Right lobe of liver (tissue), 6 donors: ENCODE results near the gene IFRD2. TPM values are rescaled to one million over a fixed set of nuclear protein-coding genes. Genes with fewer than 3 reads are reported as not detected.

Source experiments
- ATAC-seq, 4 donors: fragments of 200-7000 bp; cut with Tn5 transposase; one replicate each; pipeline ENCODE4 v1.9.1; 2020; ENCODE audit warnings: mild to moderate bottlenecking in 4 of 4, moderate library complexity in 4 of 4
- DNase-seq, 3 donors: peaks; one replicate each; pipeline ENCODE4 v3.0.0-alpha.2; 2020
- H3K27ac ChIP-seq, 3 donors: fragments of 200-600 bp; one replicate each; pipeline ENCODE4 v1.8.0; 2022
- H3K27me3 ChIP-seq, 2 donors: fragments of 200-600 bp; one replicate each; pipeline ENCODE4 v1.8.0; 2022
- H3K36me3 ChIP-seq, 4 donors: fragments of 200-600 bp; sonication (generic) in 1 of 4; one replicate each; pipeline versions ENCODE4 v1.5.1 to v1.8.0; 2017 to 2022; ENCODE audit warnings: control low read depth in 1 of 4
- H3K4me1 ChIP-seq, 4 donors: fragments of 200-600 bp; sonication (generic) in 1 of 4; one replicate each; pipeline versions ENCODE4 v1.5.1 to v1.8.0; 2017 to 2022; ENCODE audit warnings: control low read depth in 1 of 4
- H3K4me3 ChIP-seq, 3 donors: fragments of 200-600 bp; one replicate each; pipeline ENCODE4 v1.8.0; 2022
- H3K9me3 ChIP-seq, 4 donors: fragments of 200-600 bp; sonication (generic) in 1 of 4; one replicate each; pipeline versions ENCODE4 v1.5.1 to v1.8.0; 2017 to 2022; ENCODE audit warnings: control low read depth in 1 of 4
- POLR2A ChIP-seq: fragments of 450-650 bp; IDR thresholded peaks from one replicate; pipeline ENCODE4 v1.6.1; 2017; ENCODE audit warnings: antibody characterized with exemption, mild to moderate bottlenecking
- WGBS: methylation state at CpG from one replicate; pipeline ENCODE4 v1.1.6; 2018; ENCODE audit warnings: low coverage, low lambda C conversion rate; ENCODE audit not compliant: insufficient coverage; ENCODE audit errors: missing lambda C conversion rate; 5-methylcytosine and 5-hydroxymethylcytosine counted together
- intact Hi-C, 2 donors: fragments of 100-400 bp; cut with DNase I; formaldehyde crosslinking; loops; one replicate each; pipeline versions ENCODE4 v1.11.2 to v1.14.1; 2022
- total RNA-seq, 6 experiments: library from RNA; depleted of rRNA in 2 of 6; stranded (reverse); fragments of >200 nt in 2 of 6; fragmentation: NEBNext Ultra II Directional in 3 of 6; extraction: Animal tissue kit (Norgen Biotek cat#: 25700) in 3 of 6; gene quantifications; one replicate each; pipeline versions ENCODE4 v1.1.0 to v1.2.4, GENCODE V29; 2016 to 2023
- TF ChIP-seq, protein P1 (sequence below), 4 donors: fragments of 200-600 bp in 3 of 4; fragments of 450-650 bp in 1 of 4; IDR thresholded peaks; one replicate each; pipeline versions ENCODE4 v1.5.1 to v1.8.0; 2016 to 2022; ENCODE audit warnings: antibody characterized with exemption in 4 of 4, mild to moderate bottlenecking in 2 of 4
- donor health status: DM: no; HTN: yes; CAD: no.
- donor health status: DM: no; HTN: no; CAD: no.
- donor health status: DM: no; HTN: no; CAD: no.
- donor health status: DM: no; HTN: yes; CAD: no.
- donor health status: DM: no; HTN: yes; CAD: no.

The IFRD2 gene
- total RNA-seq, 6 experiments from 2014 or later, result 40.8 to 71.0 (median 56.3) TPM

DNA sequence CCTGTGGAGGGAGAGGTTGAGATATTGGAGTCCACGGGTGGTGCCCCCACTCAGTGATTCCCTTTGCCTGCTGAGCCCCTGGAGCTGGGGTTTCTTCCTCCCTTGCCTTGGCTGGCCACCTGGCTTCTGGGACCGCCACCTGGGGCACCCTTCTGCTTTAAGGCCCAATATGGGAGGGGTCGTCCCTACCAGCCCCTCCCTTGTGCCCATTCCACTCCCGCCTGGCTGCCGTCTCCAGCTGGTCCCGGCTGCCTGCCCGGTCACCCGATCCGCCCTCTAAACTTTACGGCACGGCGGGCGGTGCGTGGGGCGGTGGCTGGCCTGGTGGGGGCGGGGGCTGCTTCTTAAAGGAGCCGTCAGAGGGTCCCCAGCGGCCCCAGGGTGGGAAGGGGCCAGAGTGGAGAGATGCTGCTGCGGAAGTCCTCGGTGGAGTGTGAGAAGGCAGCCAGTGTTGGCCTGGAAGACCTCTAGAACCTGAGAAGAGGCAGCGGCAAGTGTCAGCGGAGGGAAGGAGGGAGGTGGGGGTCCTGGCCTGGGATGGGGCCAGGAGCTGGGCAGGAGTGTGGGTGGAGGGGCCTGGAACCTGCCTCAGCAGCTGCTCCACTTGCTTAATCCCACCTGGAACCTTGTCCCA is 24.8 kb downstream of the IFRD2 start:
- TF ChIP-seq, protein P1, sequence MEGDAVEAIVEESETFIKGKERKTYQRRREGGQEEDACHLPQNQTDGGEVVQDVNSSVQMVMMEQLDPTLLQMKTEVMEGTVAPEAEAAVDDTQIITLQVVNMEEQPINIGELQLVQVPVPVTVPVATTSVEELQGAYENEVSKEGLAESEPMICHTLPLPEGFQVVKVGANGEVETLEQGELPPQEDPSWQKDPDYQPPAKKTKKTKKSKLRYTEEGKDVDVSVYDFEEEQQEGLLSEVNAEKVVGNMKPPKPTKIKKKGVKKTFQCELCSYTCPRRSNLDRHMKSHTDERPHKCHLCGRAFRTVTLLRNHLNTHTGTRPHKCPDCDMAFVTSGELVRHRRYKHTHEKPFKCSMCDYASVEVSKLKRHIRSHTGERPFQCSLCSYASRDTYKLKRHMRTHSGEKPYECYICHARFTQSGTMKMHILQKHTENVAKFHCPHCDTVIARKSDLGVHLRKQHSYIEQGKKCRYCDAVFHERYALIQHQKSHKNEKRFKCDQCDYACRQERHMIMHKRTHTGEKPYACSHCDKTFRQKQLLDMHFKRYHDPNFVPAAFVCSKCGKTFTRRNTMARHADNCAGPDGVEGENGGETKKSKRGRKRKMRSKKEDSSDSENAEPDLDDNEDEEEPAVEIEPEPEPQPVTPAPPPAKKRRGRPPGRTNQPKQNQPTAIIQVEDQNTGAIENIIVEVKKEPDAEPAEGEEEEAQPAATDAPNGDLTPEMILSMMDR (IDR thresholded peaks at IDR 0.05), result no peak
- TF ChIP-seq POLR2A, result peak; percentile 39
- Histone ChIP-seq H3K27ac (peak overlapping the region in 2 of 3 donors; percentile 1 to 68), H3K4me3 (peak overlapping the region in 2 of 3 donors; percentile 31 to 59), H3K27me3 (no peaks in the 10 kb centered on the region), H3K9me3 (no peaks in the 10 kb centered on the region), H3K36me3 (no peaks in the 10 kb centered on the region), H3K4me1 (peaks cover 0 to 25% (median 0%) of the 10 kb centered on the region in 4 donors)
- DNase-seq, result peak in 1 of 3 donors; percentile 77
- peak; percentile 17 to 75 (median 62) for ATAC-seq
- intact Hi-C loops, result loop anchor here (5.0 to 10.0 kb wide), 2 partner anchors 40 to 143 kb away; no protein-coding TSS in a partner anchor
- WGBS, result 0% methylated on average over 16 of the region's 22 CpGs

DNA sequence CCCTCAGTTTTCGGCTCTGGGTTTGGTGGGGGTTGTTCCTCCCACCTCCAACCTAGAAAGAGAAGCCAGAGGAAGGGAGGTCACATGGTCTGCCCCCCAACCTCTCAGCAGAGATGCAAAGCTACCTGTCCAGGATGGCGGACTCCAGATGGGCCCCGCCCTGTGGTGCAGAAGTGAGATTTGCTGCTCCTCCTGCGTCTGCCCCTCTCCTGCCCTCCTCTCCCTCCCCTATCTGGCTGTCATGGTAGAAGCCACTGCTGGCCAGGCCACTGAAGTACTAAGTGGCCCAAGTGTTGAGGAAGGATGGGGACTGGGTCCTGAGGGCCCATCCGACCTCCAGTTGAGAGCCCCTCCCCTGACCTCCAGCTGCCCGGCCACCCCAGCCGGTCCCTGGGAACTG is 25.4 kb downstream of the IFRD2 start:
- H3K4me1 ChIP-seq, result peaks cover 0 to 19% (median 0%) of the 10 kb centered on the region in 4 donors
- 82% methylated on average over 2 of the region's 7 CpGs for WGBS
- ATAC-seq (peak in 1 of 4 donors; percentile 1), DNase-seq (no peak)
- no peaks in the 10 kb centered on the region for H3K9me3 ChIP-seq
- intact Hi-C loops, result loop anchor here (5.0 to 10.0 kb wide), 2 partner anchors 40 to 142 kb away; no protein-coding TSS in a partner anchor
- no peaks in the 10 kb centered on the region for H3K36me3 ChIP-seq
- peak overlapping the region in 2 of 3 donors; percentile 31 to 59 for H3K4me3 ChIP-seq
- H3K27me3 ChIP-seq, result no peaks in the 10 kb centered on the region
- peak overlapping the region in 2 of 3 donors; percentile 1 to 68 for H3K27ac ChIP-seq
- no peak for TF ChIP-seq POLR2A
- TF ChIP-seq, protein P1 (IDR thresholded peaks at IDR 0.05), result no peak

DNA sequence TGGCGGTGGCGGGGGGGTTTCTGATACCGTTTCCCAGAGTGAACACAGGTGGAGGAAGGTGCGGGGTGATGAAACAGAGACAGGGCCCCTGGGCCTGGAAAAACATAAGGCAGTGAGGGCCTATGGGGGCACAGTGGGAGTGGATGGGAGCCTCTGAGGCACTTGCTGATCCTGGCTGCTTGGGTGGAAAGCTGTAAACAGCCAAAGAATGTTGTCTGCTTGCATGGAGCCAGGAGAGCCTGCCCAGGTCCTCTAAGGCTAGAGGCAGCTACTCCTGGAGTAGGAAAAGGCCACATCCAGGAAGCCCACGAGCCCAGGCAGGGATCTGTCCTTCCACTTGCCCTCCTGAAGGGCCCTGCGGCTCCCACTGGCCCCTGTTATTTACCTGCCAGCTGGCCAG is 26.2 kb downstream of the IFRD2 start:
- Histone ChIP-seq H3K27me3 (no peaks in the 10 kb centered on the region), H3K27ac (no peak overlapping the region), H3K9me3 (no peaks in the 10 kb centered on the region), H3K4me1 (peaks cover 0 to 11% (median 0%) of the 10 kb centered on the region in 4 donors), H3K36me3 (no peaks in the 10 kb centered on the region), H3K4me3 (no peak overlapping the region)
- 92% methylated on average over 4 of the region's 6 CpGs for WGBS
- no peak for DNase-seq
- no peak for ATAC-seq
- intact Hi-C loops, result loop anchor here (5.0 to 10.0 kb wide), 2 partner anchors 39 to 141 kb away; no protein-coding TSS in a partner anchor
- no peak for TF ChIP-seq POLR2A
- TF ChIP-seq, protein P1 (IDR thresholded peaks at IDR 0.05), result no peak

DNA sequence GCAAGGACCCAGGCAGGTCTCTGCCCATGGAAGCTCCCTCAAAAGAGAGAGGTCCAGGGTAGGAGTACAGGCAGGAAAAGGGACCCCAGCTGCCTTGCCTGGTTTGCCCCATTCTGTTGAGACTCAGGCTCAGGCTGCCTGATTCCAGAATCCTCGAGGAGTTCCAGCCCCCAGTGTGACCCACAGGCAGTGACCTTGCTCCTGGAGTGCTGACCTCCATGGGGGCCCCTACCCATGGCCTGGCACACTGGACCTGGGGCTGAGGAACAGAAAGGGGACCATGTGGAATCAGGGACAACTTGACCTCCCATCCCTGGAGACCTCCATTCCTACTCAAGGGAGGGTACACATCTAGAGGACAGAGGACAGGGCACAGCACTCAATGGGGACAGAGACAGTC is 26.7 kb downstream of the IFRD2 start:
- Histone ChIP-seq H3K9me3 (no peaks in the 10 kb centered on the region), H3K4me1 (peaks cover 0 to 12% (median 0%) of the 10 kb centered on the region in 4 donors), H3K4me3 (no peak overlapping the region), H3K27ac (no peak overlapping the region), H3K36me3 (no peaks in the 10 kb centered on the region), H3K27me3 (no peaks in the 10 kb centered on the region)
- DNase-seq, result no peak
- no peak for TF ChIP-seq POLR2A
- TF ChIP-seq, protein P1 (IDR thresholded peaks at IDR 0.05), result no peak
- WGBS, result no CpG with 5 or more reads among the region's 1 CpG
- ATAC-seq, result no peak
- intact Hi-C loops, result loop anchor here (5.0 to 10.0 kb wide), 2 partner anchors 38 to 141 kb away; no protein-coding TSS in a partner anchor
